ENCODE measurements around the gene DOK4.

DNA sequence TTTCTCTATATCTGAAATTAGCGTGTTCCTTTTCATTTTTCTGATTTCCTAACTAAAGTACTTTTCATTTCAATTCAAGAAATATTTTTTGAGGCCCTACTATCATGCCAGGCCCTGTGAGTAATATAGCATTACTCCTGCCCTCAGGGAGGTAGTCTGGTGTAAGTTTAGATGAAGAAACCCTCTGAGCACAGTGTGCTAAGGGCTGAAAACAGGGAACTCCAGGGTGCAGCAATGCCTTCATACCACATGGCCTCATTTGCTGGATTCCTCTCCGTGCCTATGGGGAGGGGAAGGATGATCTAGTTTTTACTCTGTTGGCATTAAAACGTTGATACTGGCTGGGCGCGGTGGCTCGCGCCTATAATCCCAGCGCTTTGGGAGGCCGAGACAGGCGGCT is 34.3 kb downstream of the DOK4 start:
- no peak for TF ChIP-seq POLR2AphosphoS5 (IDR thresholded peaks at IDR 0.05)
- no peak for TF ChIP-seq POLR2A (IDR thresholded peaks at IDR 0.05)
- TF ChIP-seq, protein P1, sequence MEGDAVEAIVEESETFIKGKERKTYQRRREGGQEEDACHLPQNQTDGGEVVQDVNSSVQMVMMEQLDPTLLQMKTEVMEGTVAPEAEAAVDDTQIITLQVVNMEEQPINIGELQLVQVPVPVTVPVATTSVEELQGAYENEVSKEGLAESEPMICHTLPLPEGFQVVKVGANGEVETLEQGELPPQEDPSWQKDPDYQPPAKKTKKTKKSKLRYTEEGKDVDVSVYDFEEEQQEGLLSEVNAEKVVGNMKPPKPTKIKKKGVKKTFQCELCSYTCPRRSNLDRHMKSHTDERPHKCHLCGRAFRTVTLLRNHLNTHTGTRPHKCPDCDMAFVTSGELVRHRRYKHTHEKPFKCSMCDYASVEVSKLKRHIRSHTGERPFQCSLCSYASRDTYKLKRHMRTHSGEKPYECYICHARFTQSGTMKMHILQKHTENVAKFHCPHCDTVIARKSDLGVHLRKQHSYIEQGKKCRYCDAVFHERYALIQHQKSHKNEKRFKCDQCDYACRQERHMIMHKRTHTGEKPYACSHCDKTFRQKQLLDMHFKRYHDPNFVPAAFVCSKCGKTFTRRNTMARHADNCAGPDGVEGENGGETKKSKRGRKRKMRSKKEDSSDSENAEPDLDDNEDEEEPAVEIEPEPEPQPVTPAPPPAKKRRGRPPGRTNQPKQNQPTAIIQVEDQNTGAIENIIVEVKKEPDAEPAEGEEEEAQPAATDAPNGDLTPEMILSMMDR (IDR thresholded peaks at IDR 0.05): no peak
- TF ChIP-seq EP300 (IDR thresholded peaks at IDR 0.05; ENCODE audit: low read depth): no peak

Data from transverse colon (tissue), 4 donors.